GM23248 (cell line): ENCODE data around the gene SSX7.
"Not testable (repeated sequence)": the region's sequence is repeated elsewhere in the genome, so short reads cannot be mapped to it uniquely, and the experiment has no call there.

ENCODE experiments used
- EZH2 ChIP-seq: fragments of 200-600 bp; sonication (generic); IDR thresholded peaks from 2 replicates; pipeline ENCODE4 v1.6.1; 2018; ENCODE audit warnings: antibody characterized with exemption, mild to moderate bottlenecking; ENCODE audit not compliant: insufficient read depth, poor library complexity, severe bottlenecking
- EZH2phosphoT487 ChIP-seq: fragments of 200-600 bp; sonication (generic); IDR thresholded peaks from 2 replicates; pipeline ENCODE4 v1.6.1; 2018; ENCODE audit warnings: antibody characterized with exemption, moderate library complexity, mild to moderate bottlenecking, low read depth; ENCODE audit not compliant: insufficient read depth

- TF ChIP-seq EZH2, EZH2phosphoT487: not testable (repeated sequence)
These were observed at the start of gene SSX7 for GRCh38 chrX:52654800-52655199.
